Measurements from ENCODE around the gene BDKRB1. TPM values are rescaled to one million over a fixed set of nuclear protein-coding genes. Genes with fewer than 3 reads are reported as not detected.

Gene BDKRB1
- polyA plus RNA-seq, 2 of the 4 experiments (the other 2 are of a cell fraction) = 2.8 to 3.5 TPM

GRCh38 chr14:96240641-96241040, 15.4 kb upstream of the BDKRB1 start:
- POLR2A ChIA-PET = no interaction called here
- CTCF ChIA-PET = interaction anchor here (1.5 to 9.1 kb wide), 3 partner anchors 12 to 140 kb away, joined by 4 to 66 read pairs (median 5); no protein-coding TSS in a partner anchor
- TF ChIP-seq HOXB13 (CRISPR knock-in tag; IDR thresholded peaks at IDR 0.05; ENCODE audit: low read depth) (no peak), RFX5 (IDR thresholded peaks at IDR 0.05) (no peak), POLR2A (IDR thresholded peaks at IDR 0.05; ENCODE audit: low read length) (no peak), BHLHE40 (IDR thresholded peaks at IDR 0.05; ENCODE audit: low read depth, low read length) (no peak), NPAS2 (CRISPR knock-in tag; IDR thresholded peaks at IDR 0.05; ENCODE audit: borderline replicate concordance) (no peak), JUN (IDR thresholded peaks at IDR 0.05) (no peak), ZSCAN20 (CRISPR knock-in tag; IDR thresholded peaks at IDR 0.05) (no peak), RNF2 (IDR thresholded peaks at IDR 0.05; ENCODE audit: borderline replicate concordance, low read depth) (no peak), SREBF2 (IDR thresholded peaks at IDR 0.05) (no peak), KDM1A (IDR thresholded peaks at IDR 0.05; ENCODE audit: low read depth) (no peak), MAZ (IDR thresholded peaks at IDR 0.05; ENCODE audit: borderline replicate concordance, low read depth, low read length) (no peak), CTCF (IDR thresholded peaks at IDR 0.05) (no peak), USF2 (IDR thresholded peaks at IDR 0.05) (no peak), EP300 (IDR thresholded peaks at IDR 0.05) (no peak), HMGXB4 (CRISPR knock-in tag; IDR thresholded peaks at IDR 0.05; ENCODE audit: borderline replicate concordance) (no peak), HOXA7 (CRISPR knock-in tag; IDR thresholded peaks at IDR 0.05) (no peak), FOXS1 (CRISPR knock-in tag; IDR thresholded peaks at IDR 0.05) (no peak), MYC (IDR thresholded peaks at IDR 0.05; ENCODE audit: borderline replicate concordance, low read length) (no peak), ATOH8 (CRISPR knock-in tag; IDR thresholded peaks at IDR 0.05; ENCODE audit: low read depth) (no peak), SMC3 (IDR thresholded peaks at IDR 0.05) (no peak)
- ATAC-seq = no peak
- Histone ChIP-seq H3K27ac (no peak overlapping the region; a peak in 1 of 6 replicates), H3K4me3 (no peak overlapping the region), H3K9me3 (no peaks in the 10 kb centered on the region), H3K4me2 (no peak overlapping the region), H3K4me1 (peaks cover 20% of the 10 kb centered on the region)
- 69% methylated on average over 4 of the region's 18 CpGs for WGBS (ENCODE audit: missing lambda C conversion rate)
- DNase-seq (ENCODE audit: low read depth in 1 of 2, low spot score in 1 of 2) = no peak
- FAIRE-seq = no peak

- CTCF ChIA-PET = interaction anchor here (1.0 to 9.1 kb wide), 4 partner anchors 8 to 31 kb away, joined by 3 to 66 read pairs (median 4); no protein-coding TSS in a partner anchor
- TF ChIP-seq MAFK (IDR thresholded peaks at IDR 0.05; ENCODE audit: partially characterized antibody) (no peak), NFE2L2 (conservative IDR thresholded peaks at IDR 0.05; ENCODE audit: low read length) (no peak), CBX8 (IDR thresholded peaks at IDR 0.05) (no peak), HES2 (IDR thresholded peaks at IDR 0.05) (no peak), ELK1 (IDR thresholded peaks at IDR 0.05; ENCODE audit: low read depth, low read length) (no peak), HEYL (CRISPR knock-in tag; IDR thresholded peaks at IDR 0.05) (no peak), HOXB13 (CRISPR knock-in tag; IDR thresholded peaks at IDR 0.05; ENCODE audit: low read depth) (no peak), FOSL2 (IDR thresholded peaks at IDR 0.05) (no peak), FOSL2 (CRISPR knock-in tag; IDR thresholded peaks at IDR 0.05) (no peak), JUNB (IDR thresholded peaks at IDR 0.05) (no peak), REST (IDR thresholded peaks at IDR 0.05) (no peak)
Measured at GRCh38 chr14:96242126-96242525, 13.9 kb upstream of the BDKRB1 start.

More at GRCh38 chr14:96242126-96242525, 13.9 kb upstream of the BDKRB1 start:
- Histone ChIP-seq H3K27ac (no peak overlapping the region), H3K4me2 (no peak overlapping the region), H3K4me1 (peaks cover 35% of the 10 kb centered on the region), H3K4me3 (no peak overlapping the region), H3K9me3 (no peaks in the 10 kb centered on the region)
- WGBS (ENCODE audit: missing lambda C conversion rate) = 79% methylated on average over 10 of the region's 10 CpGs
- POLR2A ChIA-PET = no interaction called here
- DNase-seq (ENCODE audit: low read depth in 1 of 2, low spot score in 1 of 2) (no peak), FAIRE-seq (no peak), ATAC-seq (no peak)
